Measurements from ENCODE around the gene SUZ12.

Gene SUZ12

GRCh38 chr17:31919802-31920525 is 16.8 kb upstream of the SUZ12 start:
- ATAC-seq, result peak; percentile 78
- TF ChIP-seq SNAI2 (CRISPR knock-in tag; IDR thresholded peaks at IDR 0.05), result no peak
- no peak for TF ChIP-seq GLIS3 (CRISPR knock-in tag; IDR thresholded peaks at IDR 0.05)
- TF ChIP-seq ZNF70 (CRISPR knock-in tag; IDR thresholded peaks at IDR 0.05), result no peak
- no peak for TF ChIP-seq CSRNP3 (CRISPR knock-in tag; IDR thresholded peaks at IDR 0.05)
- no peak for TF ChIP-seq TOX (CRISPR knock-in tag; IDR thresholded peaks at IDR 0.05; ENCODE audit: borderline replicate concordance)
- TF ChIP-seq TSHZ2 (CRISPR knock-in tag; IDR thresholded peaks at IDR 0.05), result no peak
- TF ChIP-seq ZC3H10 (CRISPR knock-in tag; IDR thresholded peaks at IDR 0.05), result no peak
- TF ChIP-seq ZFP3 (CRISPR knock-in tag; IDR thresholded peaks at IDR 0.05), result no peak
- no peak for TF ChIP-seq CREB5 (CRISPR knock-in tag; IDR thresholded peaks at IDR 0.05; ENCODE audit: low read depth)
- no peak for TF ChIP-seq ARNTL (CRISPR knock-in tag; IDR thresholded peaks at IDR 0.05; ENCODE audit: borderline replicate concordance, low read depth)
- no peak for TF ChIP-seq ISL1 (CRISPR knock-in tag; IDR thresholded peaks at IDR 0.05)

GRCh38 chr17:31926100-31926729 is 10.6 kb upstream of the SUZ12 start:
- ATAC-seq, result no peak
- TF ChIP-seq ZFP3 (CRISPR knock-in tag; IDR thresholded peaks at IDR 0.05) (no peak), ZNF8 (CRISPR knock-in tag; IDR thresholded peaks at IDR 0.05) (no peak), GLIS3 (CRISPR knock-in tag; IDR thresholded peaks at IDR 0.05) (no peak), TSHZ2 (CRISPR knock-in tag; IDR thresholded peaks at IDR 0.05) (no peak), ESRRG (CRISPR knock-in tag; IDR thresholded peaks at IDR 0.05) (no peak), RARB (CRISPR knock-in tag; IDR thresholded peaks at IDR 0.05) (no peak), CSRNP3 (CRISPR knock-in tag; IDR thresholded peaks at IDR 0.05) (no peak), ZFP30 (CRISPR knock-in tag; IDR thresholded peaks at IDR 0.05) (no peak), POU6F1 (CRISPR knock-in tag; IDR thresholded peaks at IDR 0.05; ENCODE audit: borderline replicate concordance, low read depth) (no peak), PATZ1 (CRISPR knock-in tag; IDR thresholded peaks at IDR 0.05; ENCODE audit: borderline replicate concordance) (no peak), SNAI2 (CRISPR knock-in tag; IDR thresholded peaks at IDR 0.05) (no peak), ZNF70 (CRISPR knock-in tag; IDR thresholded peaks at IDR 0.05) (no peak), CREB5 (CRISPR knock-in tag; IDR thresholded peaks at IDR 0.05; ENCODE audit: low read depth) (no peak), ZC3H10 (CRISPR knock-in tag; IDR thresholded peaks at IDR 0.05) (no peak), ZNF565 (CRISPR knock-in tag; conservative IDR thresholded peaks at IDR 0.05; ENCODE audit: low read depth) (no peak), OSR1 (CRISPR knock-in tag; IDR thresholded peaks at IDR 0.05) (no peak), BACH2 (CRISPR knock-in tag; IDR thresholded peaks at IDR 0.05; ENCODE audit: borderline replicate concordance) (no peak), ISL1 (CRISPR knock-in tag; IDR thresholded peaks at IDR 0.05) (no peak)

Data from SK-N-SH treated with all-trans-retinoic acid at 6 μM for 48 hours (cell line).